HEK293T (cell line): ENCODE data around the gene RIPOR2.

ENCODE experiments used
- BHLHE40 ChIP-seq: fragments of 450-650 bp; IDR thresholded peaks from 2 replicates; pipeline ENCODE4 v1.6.1; 2016; ENCODE audit warnings: mild to moderate bottlenecking, moderate library complexity, borderline replicate concordance
- CTBP1 ChIP-seq: fragments of 450-650 bp; IDR thresholded peaks from 2 replicates; pipeline ENCODE4 v1.6.1; 2016; ENCODE audit warnings: borderline replicate concordance
- FOXA1 ChIP-seq: fragments of 450-650 bp; IDR thresholded peaks from 2 replicates; pipeline ENCODE4 v1.6.1; 2016; ENCODE audit warnings: mild to moderate bottlenecking
- FOXK2 ChIP-seq: fragments of 450-650 bp; IDR thresholded peaks from 2 replicates; pipeline ENCODE4 v1.6.1; 2016; ENCODE audit warnings: mild to moderate bottlenecking
- LEF1 ChIP-seq: fragments of 450-650 bp; IDR thresholded peaks from 2 replicates; pipeline ENCODE4 v1.6.1; 2017; ENCODE audit warnings: mild to moderate bottlenecking, borderline replicate concordance
- NFRKB ChIP-seq: fragments of 450-650 bp; IDR thresholded peaks from 2 replicates; pipeline ENCODE4 v1.6.1; 2016; ENCODE audit warnings: mild to moderate bottlenecking, moderate library complexity
- TARDBP ChIP-seq: fragments of 450-650 bp; IDR thresholded peaks from 2 replicates; pipeline ENCODE4 v1.6.1; 2016

DNA sequence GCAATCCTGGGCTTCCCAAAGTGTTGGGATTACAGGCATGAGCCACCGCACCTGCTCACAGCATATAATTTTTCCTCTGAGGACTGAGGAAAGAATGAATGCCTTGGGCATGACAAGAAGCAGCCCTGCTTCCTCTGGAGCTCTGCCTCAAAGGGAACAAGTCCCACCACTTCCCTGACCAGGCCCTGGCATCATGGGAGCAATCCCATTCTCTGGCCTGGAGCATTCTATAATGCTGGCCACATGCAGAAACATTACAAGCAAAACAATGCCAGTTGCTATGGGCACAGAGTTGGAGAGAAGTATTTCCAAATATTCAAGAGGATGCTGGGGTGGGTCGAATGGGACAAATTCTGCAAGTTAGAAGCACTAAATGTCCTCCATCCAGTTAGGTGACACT is 95.6 kb downstream of the RIPOR2 start:
- TF ChIP-seq LEF1 (no peak), TARDBP (no peak), FOXK2 (no peak), CTBP1 (no peak), BHLHE40 (no peak), FOXA1 (no peak), NFRKB (no peak)
